ENCODE measurements around the gene ALG10.

Gene ALG10

GRCh38 chr12:34051486-34051885 lies 29.2 kb downstream of the ALG10 start:
- DNase-seq (ENCODE audit: low spot score), result no peak
- no peak overlapping the region for H3K27ac ChIP-seq
- TF ChIP-seq, protein P1, sequence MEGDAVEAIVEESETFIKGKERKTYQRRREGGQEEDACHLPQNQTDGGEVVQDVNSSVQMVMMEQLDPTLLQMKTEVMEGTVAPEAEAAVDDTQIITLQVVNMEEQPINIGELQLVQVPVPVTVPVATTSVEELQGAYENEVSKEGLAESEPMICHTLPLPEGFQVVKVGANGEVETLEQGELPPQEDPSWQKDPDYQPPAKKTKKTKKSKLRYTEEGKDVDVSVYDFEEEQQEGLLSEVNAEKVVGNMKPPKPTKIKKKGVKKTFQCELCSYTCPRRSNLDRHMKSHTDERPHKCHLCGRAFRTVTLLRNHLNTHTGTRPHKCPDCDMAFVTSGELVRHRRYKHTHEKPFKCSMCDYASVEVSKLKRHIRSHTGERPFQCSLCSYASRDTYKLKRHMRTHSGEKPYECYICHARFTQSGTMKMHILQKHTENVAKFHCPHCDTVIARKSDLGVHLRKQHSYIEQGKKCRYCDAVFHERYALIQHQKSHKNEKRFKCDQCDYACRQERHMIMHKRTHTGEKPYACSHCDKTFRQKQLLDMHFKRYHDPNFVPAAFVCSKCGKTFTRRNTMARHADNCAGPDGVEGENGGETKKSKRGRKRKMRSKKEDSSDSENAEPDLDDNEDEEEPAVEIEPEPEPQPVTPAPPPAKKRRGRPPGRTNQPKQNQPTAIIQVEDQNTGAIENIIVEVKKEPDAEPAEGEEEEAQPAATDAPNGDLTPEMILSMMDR (IDR thresholded peaks at IDR 0.05), result no peak
- H3K4me3 ChIP-seq, result no peak overlapping the region

DNA sequence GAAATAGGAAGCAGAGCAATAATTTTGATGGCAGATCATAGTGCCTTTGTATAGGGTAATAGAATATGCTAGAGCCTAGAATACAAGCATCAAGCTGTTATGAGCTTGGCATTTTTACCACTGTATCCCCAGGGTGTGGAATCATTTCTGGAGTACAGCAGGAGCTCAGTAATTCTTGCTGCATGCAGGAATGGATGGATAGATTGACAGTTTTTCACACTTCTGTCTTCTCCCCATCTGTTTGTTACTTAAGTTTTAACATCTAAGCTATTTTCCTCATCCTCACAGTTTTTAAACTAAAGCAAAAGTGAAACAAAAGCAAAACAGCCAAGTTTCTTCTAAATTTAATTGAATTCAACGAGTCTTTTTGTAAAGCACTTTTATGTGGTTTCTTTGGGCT lies 32.6 kb downstream of the ALG10 start:
- TF ChIP-seq, protein P1 (IDR thresholded peaks at IDR 0.05), result no peak
- no peak overlapping the region for H3K27ac ChIP-seq
- DNase-seq (ENCODE audit: low spot score), result no peak

More for the DNA sequence above, 32.6 kb downstream of the ALG10 start:
- no peak overlapping the region for H3K4me3 ChIP-seq
